H9 (cell line): Measurements from ENCODE around the gene SRRM2. TPM values are rescaled to one million over a fixed set of nuclear protein-coding genes. Genes with fewer than 3 reads are reported as not detected.

Experiments
- DNase-seq: peaks from one replicate; pipeline ENCODE4 v3.0.0-alpha.2; 2017
- H2AFZ ChIP-seq: one replicate; pipeline ENCODE4 v1.6.1; 2013; ENCODE audit warnings: mild to moderate bottlenecking, low read length, control low read depth, moderate library complexity
- H2AK5ac ChIP-seq: 2 replicates; pipeline ENCODE4 v1.6.1; 2013; ENCODE audit warnings: low read length, control low read depth, mixed read lengths; ENCODE audit not compliant: insufficient read length
- H2BK120ac ChIP-seq: one replicate; pipeline ENCODE4 v1.6.1; 2013; ENCODE audit warnings: low read depth, mild to moderate bottlenecking, low read length, control low read depth, inconsistent platforms; ENCODE audit not compliant: poor library complexity, severe bottlenecking
- H2BK12ac ChIP-seq: 2 replicates; pipeline ENCODE4 v1.6.1; 2013; ENCODE audit warnings: low read length, control low read depth, mixed read lengths, low read depth; ENCODE audit not compliant: insufficient read length
- H2BK15ac ChIP-seq: 2 replicates; pipeline ENCODE4 v1.6.1; 2013; ENCODE audit warnings: low read depth, low read length, control low read depth
- H2BK20ac ChIP-seq: one replicate; pipeline ENCODE4 v1.6.1; 2013; ENCODE audit warnings: low read depth, mild to moderate bottlenecking, low read length, control low read depth, inconsistent platforms; ENCODE audit not compliant: poor library complexity, severe bottlenecking
- H2BK5ac ChIP-seq: 2 replicates; pipeline ENCODE4 v1.6.1; 2013; ENCODE audit warnings: low read length, control low read depth, mixed read lengths; ENCODE audit not compliant: insufficient read length
- H3K14ac ChIP-seq: 2 replicates; pipeline ENCODE4 v1.6.1; 2013; ENCODE audit warnings: low read length, control low read depth; ENCODE audit not compliant: insufficient read depth
- H3K18ac ChIP-seq: 2 replicates; pipeline ENCODE4 v1.6.1; 2013; ENCODE audit warnings: low read depth, mild to moderate bottlenecking, mixed read lengths, low read length, control low read depth; ENCODE audit not compliant: insufficient read length
- H3K23ac ChIP-seq: 2 replicates; pipeline ENCODE4 v1.6.1; 2013; ENCODE audit warnings: low read length, control low read depth, mixed read lengths, low read depth; ENCODE audit not compliant: insufficient read length
- H3K23me2 ChIP-seq: 2 replicates; pipeline ENCODE4 v1.6.1; 2013; ENCODE audit warnings: low read depth, mild to moderate bottlenecking, mixed read lengths, low read length, control low read depth; ENCODE audit not compliant: insufficient read length, poor library complexity, severe bottlenecking
- H3K27ac ChIP-seq: 2 replicates; pipeline ENCODE4 v1.5.1; 2013; ENCODE audit warnings: low read length, control low read depth, mixed read lengths, low read depth; ENCODE audit not compliant: insufficient read length
- H3K27me3 ChIP-seq: 2 replicates; pipeline ENCODE4 v1.6.1; 2013; ENCODE audit warnings: low read length, control low read depth, inconsistent platforms; ENCODE audit not compliant: insufficient read depth
- H3K4ac ChIP-seq: 2 replicates; pipeline ENCODE4 v1.6.1; 2013; ENCODE audit warnings: low read depth, mild to moderate bottlenecking, control low read depth, inconsistent platforms, low read length, moderate library complexity
- H3K4me1 ChIP-seq: 2 replicates; pipeline ENCODE4 v1.6.1; 2013; ENCODE audit warnings: low read length, control low read depth, inconsistent platforms; ENCODE audit not compliant: insufficient read depth
- H3K4me2 ChIP-seq: 2 replicates; pipeline ENCODE4 v1.6.1; 2013; ENCODE audit warnings: low read length, control low read depth, mixed read lengths; ENCODE audit not compliant: insufficient read length, insufficient read depth
- H3K56ac ChIP-seq: 2 replicates; pipeline ENCODE4 v1.6.1; 2013; ENCODE audit warnings: low read depth, mild to moderate bottlenecking, mixed read lengths, low read length, control low read depth; ENCODE audit not compliant: insufficient read length
- H3K79me1 ChIP-seq: 2 replicates; pipeline ENCODE4 v1.6.1; 2013; ENCODE audit warnings: low read depth, mild to moderate bottlenecking, moderate library complexity, low read length, control low read depth, inconsistent platforms; ENCODE audit not compliant: insufficient read depth, poor library complexity, severe bottlenecking
- H3K79me2 ChIP-seq: 2 replicates; pipeline ENCODE4 v1.6.1; 2013; ENCODE audit warnings: low read length, control low read depth, inconsistent platforms; ENCODE audit not compliant: insufficient read depth
- H3K9ac ChIP-seq: 2 replicates; pipeline ENCODE4 v1.6.1; 2013; ENCODE audit warnings: low read length, control low read depth, mixed read lengths; ENCODE audit not compliant: insufficient read length; ENCODE audit errors: extremely low read depth
- H3K9me3 ChIP-seq: one replicate; pipeline ENCODE4 v1.6.1; 2013; ENCODE audit warnings: low read depth, low read length, inconsistent platforms; ENCODE audit not compliant: control insufficient read depth
- H3T11ph ChIP-seq: one replicate; pipeline ENCODE4 v1.6.1; 2013; ENCODE audit warnings: mild to moderate bottlenecking, low read length, control low read depth, inconsistent platforms
- H4K20me1 ChIP-seq: one replicate; pipeline ENCODE4 v1.6.1; 2013; ENCODE audit not compliant: control insufficient read depth, insufficient read length, insufficient read depth
- H4K5ac ChIP-seq: 2 replicates; pipeline ENCODE4 v1.6.1; 2013; ENCODE audit warnings: low read depth, mild to moderate bottlenecking, mixed read lengths, low read length, control low read depth; ENCODE audit not compliant: insufficient read length
- H4K8ac ChIP-seq: replicated peaks from 2 replicates; pipeline ENCODE4 v1.6.1; 2013; ENCODE audit warnings: low read length, control low read depth, mixed read lengths, low read depth; ENCODE audit not compliant: insufficient read length
- H4K91ac ChIP-seq: 2 replicates; pipeline ENCODE4 v1.6.1; 2013; ENCODE audit warnings: low read depth, mild to moderate bottlenecking, moderate library complexity, mixed read lengths, low read length, control low read depth; ENCODE audit not compliant: insufficient read length
- H3K27ac Mint-ChIP-seq, 3 experiments: 2 replicates in 2 of 3; 3 replicates in 1 of 3; pipeline ENCODE4 v1.8.0; 2020 to 2021; ENCODE audit warnings: mixed read lengths in 3 of 3, mild to moderate bottlenecking in 1 of 3, moderate library complexity in 1 of 3
- H3K27me3 Mint-ChIP-seq: 2 replicates; pipeline ENCODE4 v1.8.0; 2021; ENCODE audit warnings: low read depth, mild to moderate bottlenecking, moderate library complexity, mixed read lengths
- H3K36me3 Mint-ChIP-seq, 3 experiments: 2 replicates in 2 of 3; 3 replicates in 1 of 3; pipeline ENCODE4 v1.8.0; 2020 to 2021; ENCODE audit warnings: low read depth in 3 of 3, mixed read lengths in 3 of 3; ENCODE audit not compliant: insufficient read depth in 1 of 3
- H3K4me1 Mint-ChIP-seq, 2 experiments: 2 replicates each; pipeline ENCODE4 v1.8.0; 2020; ENCODE audit warnings: mixed read lengths in 2 of 2
- H3K4me3 Mint-ChIP-seq, 2 experiments: 2 replicates in 1 of 2; 3 replicates in 1 of 2; pipeline ENCODE4 v1.8.0; 2020 to 2021; ENCODE audit warnings: mild to moderate bottlenecking in 2 of 2, mixed read lengths in 2 of 2, moderate library complexity in 1 of 2
- H3K9me3 Mint-ChIP-seq, 2 experiments: 2 replicates in 1 of 2; 3 replicates in 1 of 2; pipeline ENCODE4 v1.8.0; 2020; ENCODE audit warnings: mild to moderate bottlenecking in 2 of 2, mixed read lengths in 2 of 2, moderate library complexity in 1 of 2
- CTCF ChIP-seq: fragments of 200-600 bp; sonication (generic); conservative IDR thresholded peaks from 3 replicates; pipeline ENCODE4 v1.8.0; 2021; ENCODE audit warnings: antibody characterized with exemption, mild to moderate bottlenecking
- WGBS: extraction: QIAGEN DNeasy Blood & Tissue Kit; methylation state at CpG from one replicate; pipeline ENCODE4 v1.1.7; 2013; ENCODE audit warnings: missing lambda C conversion rate, low lambda C conversion rate, mixed read lengths; ENCODE audit not compliant: insufficient read length; ENCODE audit errors: extremely low coverage; 5-methylcytosine and 5-hydroxymethylcytosine counted together
- total RNA-seq: library from RNA; stranded (reverse); gene quantifications from 2 replicates; pipeline ENCODE4 v1.2.1, GENCODE V29; 2021

The SRRM2 gene
- total RNA-seq, 1 experiment from 2014 or later, result 694 TPM

DNA sequence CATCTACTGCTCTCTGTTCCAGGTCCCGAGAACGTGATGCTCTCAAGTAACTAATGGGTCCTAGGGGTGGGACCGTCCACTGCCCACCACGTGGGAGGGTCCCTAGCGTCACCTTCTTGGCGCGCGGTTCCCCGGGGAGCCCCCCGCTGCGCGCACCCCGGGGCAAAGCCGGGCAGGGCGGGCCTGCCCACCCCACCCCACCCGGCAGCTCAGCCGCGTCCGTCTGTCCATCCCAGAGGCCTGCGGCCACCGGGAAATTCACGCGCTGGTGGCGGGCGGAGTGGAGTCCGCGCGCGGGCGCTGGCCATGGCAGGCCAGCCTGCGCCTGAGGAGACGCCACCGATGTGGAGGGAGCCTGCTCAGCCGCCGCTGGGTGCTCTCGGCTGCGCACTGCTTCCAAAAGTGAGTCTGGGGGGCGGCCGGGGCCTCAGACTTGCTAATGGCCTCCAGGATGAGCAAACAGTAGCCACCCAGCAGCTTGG is 46.3 kb downstream of the SRRM2 start:
- Histone ChIP-seq H3K27me3 (no peaks in the 10 kb centered on the region), H3K14ac (no peak overlapping the region), H3K56ac (no peak overlapping the region), H4K8ac (no peak overlapping the region), H3K79me2 (no peaks in the 10 kb centered on the region), H2BK20ac (no peak overlapping the region), H3K4me2 (no peak overlapping the region), H2BK12ac (no peak overlapping the region), H4K5ac (no peak overlapping the region), H4K91ac (no peak overlapping the region), H3K27ac (no peak overlapping the region), H3K4me1 (no peaks in the 10 kb centered on the region), H2AK5ac (no peak overlapping the region), H3K4ac (no peak overlapping the region), H3K23me2 (no peaks in the 10 kb centered on the region), H3T11ph (no peak overlapping the region), H3K18ac (no peak overlapping the region), H3K9me3 (peaks cover 3% of the 10 kb centered on the region), H2AFZ (no peak overlapping the region), H3K9ac (no peak overlapping the region), H2BK120ac (no peak overlapping the region), H3K79me1 (no peaks in the 10 kb centered on the region), H3K23ac (no peak overlapping the region), H4K20me1 (no peaks in the 10 kb centered on the region), H2BK5ac (no peak overlapping the region), H2BK15ac (no peak overlapping the region)
- Mint-ChIP-seq H3K36me3 (peaks cover 0 to 2% (median 0%) of the 10 kb centered on the region in 3 experiments; a peak in 2 of 7 replicates), H3K27ac (no peak overlapping the region), H3K4me3 (no peak overlapping the region), H3K4me1 (peaks cover 7 to 8% of the 10 kb centered on the region in 2 experiments; a peak in 3 of 4 replicates), H3K27me3 (peaks cover 9% of the 10 kb centered on the region), H3K9me3 (peaks cover 10% of the 10 kb centered on the region in 2 experiments)
- DNase-seq, result peak; percentile 24
- no peak for TF ChIP-seq CTCF
- WGBS, result no CpG with 5 or more reads among the region's 39 CpGs
